ENCODE results near the gene TMEM31.
"Not testable (repeated sequence)": the region's sequence is repeated elsewhere in the genome, so short reads cannot be mapped to it uniquely, and the experiment has no call there.

TMEM31 gene

GRCh38 chrX:103726477-103726876 lies 15.8 kb downstream of the TMEM31 start:
- no peak for DNase-seq (ENCODE audit: low spot score)

GRCh38 chrX:103727115-103727514 lies 16.4 kb downstream of the TMEM31 start:
- DNase-seq (ENCODE audit: low spot score), result no peak

- DNase-seq (ENCODE audit: low spot score), result no peak
Measured at GRCh38 chrX:103729015-103729414, 18.3 kb downstream of the TMEM31 start.

GRCh38 chrX:103730147-103730795 lies 19.6 kb downstream of the TMEM31 start:
- no peak for DNase-seq (ENCODE audit: low spot score)

GRCh38 chrX:103730796-103731493 lies 20.2 kb downstream of the TMEM31 start:
- no peak for DNase-seq (ENCODE audit: low spot score)

GRCh38 chrX:103733017-103733416 lies 22.3 kb downstream of the TMEM31 start:
- DNase-seq (ENCODE audit: low spot score), result no peak

- DNase-seq (ENCODE audit: low spot score), result no peak
Measured at GRCh38 chrX:103734125-103734760, 23.5 kb downstream of the TMEM31 start.

GRCh38 chrX:103737696-103738095 lies 27.0 kb downstream of the TMEM31 start:
- DNase-seq (ENCODE audit: low spot score), result no peak

- no peak for DNase-seq (ENCODE audit: low spot score)
Measured at GRCh38 chrX:103739421-103739820, 28.7 kb downstream of the TMEM31 start.

GRCh38 chrX:103741879-103742278 lies 31.2 kb downstream of the TMEM31 start:
- DNase-seq (ENCODE audit: low spot score), result no peak

- DNase-seq (ENCODE audit: low spot score), result no peak
Measured at GRCh38 chrX:103742339-103742738, 31.6 kb downstream of the TMEM31 start.

- no peak for DNase-seq (ENCODE audit: low spot score)
Measured at GRCh38 chrX:103747163-103747562, 36.5 kb downstream of the TMEM31 start.

GRCh38 chrX:103754401-103754800 lies 43.7 kb downstream of the TMEM31 start:
- no peak for DNase-seq (ENCODE audit: low spot score)

GRCh38 chrX:103756736-103757135 lies 46.0 kb downstream of the TMEM31 start:
- no peak for DNase-seq (ENCODE audit: low spot score)

- DNase-seq (ENCODE audit: low spot score), result no peak
Measured at GRCh38 chrX:103758555-103758954, 47.8 kb downstream of the TMEM31 start.

- DNase-seq (ENCODE audit: low spot score), result not testable (repeated sequence)
Measured at GRCh38 chrX:103763541-103763940, 52.8 kb downstream of the TMEM31 start.

Measured in CD4-positive, alpha-beta T cell treated with Interleukin-2 at 100 ng/mL for 4 hours (primary cell).